ENCODE measurements around the gene TSPAN14. TPM values are rescaled to one million over a fixed set of nuclear protein-coding genes. Genes with fewer than 3 reads are reported as not detected.

The TSPAN14 gene, protein sequence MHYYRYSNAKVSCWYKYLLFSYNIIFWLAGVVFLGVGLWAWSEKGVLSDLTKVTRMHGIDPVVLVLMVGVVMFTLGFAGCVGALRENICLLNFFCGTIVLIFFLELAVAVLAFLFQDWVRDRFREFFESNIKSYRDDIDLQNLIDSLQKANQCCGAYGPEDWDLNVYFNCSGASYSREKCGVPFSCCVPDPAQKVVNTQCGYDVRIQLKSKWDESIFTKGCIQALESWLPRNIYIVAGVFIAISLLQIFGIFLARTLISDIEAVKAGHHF
- polyA plus RNA-seq (2013, experiment 1 of 2) = 117 TPM
- 90.6 TPM for polyA plus RNA-seq (2013, experiment 2 of 2)

GRCh38 chr10:80453842-80454512 lies at the start of gene TSPAN14:
Gene TSPAN14 (plus strand): TSS chr10:80454310. CDS start chr10:80489234, 34,924 bp downstream.
- whole genome bisulfite sequencing, 2 experiments (ENCODE audit: insufficient coverage in 2 of 2) = 0% methylated on average over 46 to 61 of the region's 97 CpGs
- Histone ChIP-seq H3K4me1 (ENCODE audit: control insufficient read depth, insufficient read depth, low read length, poor library complexity, severe bottlenecking) (peaks cover 38% of the 10 kb centered on the region), H3K9me3 (ENCODE audit: control insufficient read depth, low read length) (peaks cover 8% of the 10 kb centered on the region), H3K36me3 (ENCODE audit: control insufficient read depth, insufficient read depth, low read length) (peaks cover 23% of the 10 kb centered on the region), H3K27ac (ENCODE audit: low read depth, low read length, severe bottlenecking) (peak within 1 kb of the TSS; percentile 89), H3K4me3 (ENCODE audit: extremely low read depth, insufficient read depth, low read length, poor library complexity, severe bottlenecking) (peak within 1 kb of the TSS; percentile 96)

GRCh38 chr10:80405035-80405434 lies 49.1 kb upstream of the TSPAN14 start:
- 83 to 100% methylated on average over 1 of the region's 1 CpG for whole genome bisulfite sequencing, 2 experiments (ENCODE audit: insufficient coverage in 2 of 2)
- no peak overlapping the region for H3K27ac ChIP-seq (ENCODE audit: low read depth, low read length, severe bottlenecking)
- H3K4me1 ChIP-seq (ENCODE audit: control insufficient read depth, insufficient read depth, low read length, poor library complexity, severe bottlenecking) = peaks cover 8% of the 10 kb centered on the region
- no peak overlapping the region for H3K4me3 ChIP-seq (ENCODE audit: extremely low read depth, insufficient read depth, low read length, poor library complexity, severe bottlenecking)
- peaks cover 6% of the 10 kb centered on the region for H3K36me3 ChIP-seq (ENCODE audit: control insufficient read depth, insufficient read depth, low read length)
- H3K9me3 ChIP-seq (ENCODE audit: control insufficient read depth, low read length) = no peaks in the 10 kb centered on the region

DNA sequence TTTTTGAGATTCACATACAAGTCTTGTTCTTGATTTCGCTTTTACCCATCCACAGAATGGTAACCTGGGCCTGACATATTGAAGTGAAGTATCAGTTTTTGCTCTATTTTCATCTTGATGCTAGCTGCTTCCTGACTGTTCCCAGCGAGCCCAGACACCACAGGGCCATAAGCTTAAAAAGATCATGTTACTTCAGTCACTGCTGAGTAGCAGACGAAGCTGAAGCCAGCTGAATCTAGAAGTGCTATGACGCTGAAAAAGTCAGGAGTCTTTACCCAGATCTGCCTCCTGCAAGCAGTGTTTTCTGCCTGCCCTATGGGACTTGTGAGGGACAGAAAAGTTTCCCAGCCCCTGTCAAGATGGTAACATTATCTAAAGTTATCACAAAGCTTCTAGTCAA lies 48.5 kb upstream of the TSPAN14 start:
- no peaks in the 10 kb centered on the region for H3K9me3 ChIP-seq (ENCODE audit: control insufficient read depth, low read length)
- peaks cover 7% of the 10 kb centered on the region for H3K36me3 ChIP-seq (ENCODE audit: control insufficient read depth, insufficient read depth, low read length)
- H3K27ac ChIP-seq (ENCODE audit: low read depth, low read length, severe bottlenecking) = peak overlapping the region; percentile 30
- 52 to 65% methylated on average over 4 of the region's 4 CpGs for WGBS, 2 experiments (ENCODE audit: insufficient coverage in 2 of 2)
- H3K4me3 ChIP-seq (ENCODE audit: extremely low read depth, insufficient read depth, low read length, poor library complexity, severe bottlenecking) = no peak overlapping the region
- H3K4me1 ChIP-seq (ENCODE audit: control insufficient read depth, insufficient read depth, low read length, poor library complexity, severe bottlenecking) = peaks cover 8% of the 10 kb centered on the region

DNA sequence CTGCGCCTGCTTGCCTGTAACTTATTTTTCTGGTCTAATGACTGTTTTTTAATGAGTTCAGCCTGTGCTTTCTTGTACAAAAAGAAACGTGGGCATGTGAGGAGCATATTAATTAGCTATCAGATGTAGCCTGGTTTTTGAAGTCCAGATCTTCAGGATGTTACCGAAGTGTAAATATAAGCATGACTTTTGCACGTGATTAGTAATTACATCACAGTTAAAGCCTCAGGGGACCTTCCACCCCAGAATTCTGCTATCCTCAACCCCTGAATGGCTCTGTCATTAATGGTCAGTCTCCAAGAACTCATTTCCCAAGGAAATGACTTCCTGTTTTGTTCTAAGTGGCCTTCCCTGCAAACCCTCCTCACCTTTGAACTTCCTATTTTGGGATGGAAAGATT lies 47.9 kb upstream of the TSPAN14 start:
- peaks cover 9% of the 10 kb centered on the region for H3K4me1 ChIP-seq (ENCODE audit: control insufficient read depth, insufficient read depth, low read length, poor library complexity, severe bottlenecking)
- 78 to 86% methylated on average over 3 to 4 of the region's 4 CpGs for WGBS, 2 experiments (ENCODE audit: insufficient coverage in 2 of 2)

GRCh38 chr10:80407812-80408241 lies 46.3 kb upstream of the TSPAN14 start:
- H3K9me3 ChIP-seq (ENCODE audit: control insufficient read depth, low read length) = no peaks in the 10 kb centered on the region
- peaks cover 12% of the 10 kb centered on the region for H3K4me1 ChIP-seq (ENCODE audit: control insufficient read depth, insufficient read depth, low read length, poor library complexity, severe bottlenecking)
- H3K4me3 ChIP-seq (ENCODE audit: extremely low read depth, insufficient read depth, low read length, poor library complexity, severe bottlenecking) = peak overlapping the region; percentile 70
- 75% methylated on average over 10 of the region's 16 CpGs; no CpG with 5 or more reads in 1 of the 2 experiments for WGBS, 2 experiments (ENCODE audit: insufficient coverage in 2 of 2)
- peak overlapping the region; percentile 62 for H3K27ac ChIP-seq (ENCODE audit: low read depth, low read length, severe bottlenecking)
- H3K36me3 ChIP-seq (ENCODE audit: control insufficient read depth, insufficient read depth, low read length) = peaks cover 7% of the 10 kb centered on the region

More for the DNA sequence above, 47.9 kb upstream of the TSPAN14 start:
- Histone ChIP-seq H3K27ac (ENCODE audit: low read depth, low read length, severe bottlenecking) (no peak overlapping the region), H3K4me3 (ENCODE audit: extremely low read depth, insufficient read depth, low read length, poor library complexity, severe bottlenecking) (no peak overlapping the region), H3K36me3 (ENCODE audit: control insufficient read depth, insufficient read depth, low read length) (peaks cover 7% of the 10 kb centered on the region), H3K9me3 (ENCODE audit: control insufficient read depth, low read length) (no peaks in the 10 kb centered on the region)

- Histone ChIP-seq H3K4me1 (ENCODE audit: control insufficient read depth, insufficient read depth, low read length, poor library complexity, severe bottlenecking) (peaks cover 15% of the 10 kb centered on the region), H3K36me3 (ENCODE audit: control insufficient read depth, insufficient read depth, low read length) (peaks cover 7% of the 10 kb centered on the region), H3K9me3 (ENCODE audit: control insufficient read depth, low read length) (no peaks in the 10 kb centered on the region), H3K27ac (ENCODE audit: low read depth, low read length, severe bottlenecking) (peak within 1 kb of the TSS; percentile 62), H3K4me3 (ENCODE audit: extremely low read depth, insufficient read depth, low read length, poor library complexity, severe bottlenecking) (peak within 1 kb of the TSS; percentile 70)
- 1 to 2% methylated on average over 79 to 89 of the region's 96 CpGs for WGBS, 2 experiments (ENCODE audit: insufficient coverage in 2 of 2)
Observed at GRCh38 chr10:80408242-80409101, 45.6 kb upstream of the TSPAN14 start, which contains the start of gene PRXL2A. Gene PRXL2A (plus strand): TSS chr10:80408551. CDS start chr10:80420468, 11,917 bp downstream.

GRCh38 chr10:80409121-80409520 lies 45.0 kb upstream of the TSPAN14 start:
- Histone ChIP-seq H3K4me3 (ENCODE audit: extremely low read depth, insufficient read depth, low read length, poor library complexity, severe bottlenecking) (peak overlapping the region; percentile 70), H3K27ac (ENCODE audit: low read depth, low read length, severe bottlenecking) (no peak overlapping the region), H3K9me3 (ENCODE audit: control insufficient read depth, low read length) (no peaks in the 10 kb centered on the region), H3K36me3 (ENCODE audit: control insufficient read depth, insufficient read depth, low read length) (peaks cover 10% of the 10 kb centered on the region), H3K4me1 (ENCODE audit: control insufficient read depth, insufficient read depth, low read length, poor library complexity, severe bottlenecking) (peaks cover 21% of the 10 kb centered on the region)
- 8 to 24% methylated on average over 8 to 12 of the region's 12 CpGs for WGBS, 2 experiments (ENCODE audit: insufficient coverage in 2 of 2)

GRCh38 chr10:80410122-80410521 lies 44.0 kb upstream of the TSPAN14 start:
- H3K9me3 ChIP-seq (ENCODE audit: control insufficient read depth, low read length) = no peaks in the 10 kb centered on the region
- H3K4me1 ChIP-seq (ENCODE audit: control insufficient read depth, insufficient read depth, low read length, poor library complexity, severe bottlenecking) = peaks cover 31% of the 10 kb centered on the region
- H3K4me3 ChIP-seq (ENCODE audit: extremely low read depth, insufficient read depth, low read length, poor library complexity, severe bottlenecking) = no peak overlapping the region
- no peak overlapping the region for H3K27ac ChIP-seq (ENCODE audit: low read depth, low read length, severe bottlenecking)
- WGBS, 2 experiments (ENCODE audit: insufficient coverage in 2 of 2) = 94% methylated on average over 2 of the region's 2 CpGs
- H3K36me3 ChIP-seq (ENCODE audit: control insufficient read depth, insufficient read depth, low read length) = peaks cover 16% of the 10 kb centered on the region

DNA sequence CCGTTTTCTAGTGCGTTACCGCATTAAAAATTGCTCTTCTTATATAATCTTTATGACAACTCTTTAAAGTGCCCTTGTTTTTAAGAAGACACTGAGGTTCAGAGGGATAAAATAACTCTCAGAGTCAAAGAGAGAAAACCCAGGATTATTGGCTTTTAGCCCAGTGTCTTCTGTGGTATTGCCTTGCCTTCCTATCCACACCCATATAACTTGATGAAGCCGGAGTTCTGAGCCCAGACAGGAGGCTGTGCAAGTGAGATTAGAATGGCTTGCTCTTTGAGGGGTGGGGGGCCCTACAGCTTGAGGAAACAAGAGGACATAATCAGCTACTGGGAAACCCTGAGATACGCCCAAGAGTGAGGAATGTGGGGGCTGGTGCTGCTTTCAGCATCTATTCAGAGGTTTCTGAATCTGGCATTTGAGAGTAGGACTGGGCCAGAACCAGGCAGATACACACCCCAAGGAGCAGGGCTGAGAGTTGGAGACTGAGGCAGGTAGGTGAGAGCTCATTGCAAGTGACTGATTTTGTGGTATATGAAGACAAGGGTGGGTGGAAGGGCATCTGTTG lies 43.4 kb upstream of the TSPAN14 start:
- 100% methylated on average over 1 of the region's 5 CpGs for WGBS, 2 experiments (ENCODE audit: insufficient coverage in 2 of 2)
- no peak overlapping the region for H3K27ac ChIP-seq (ENCODE audit: low read depth, low read length, severe bottlenecking)

DNA sequence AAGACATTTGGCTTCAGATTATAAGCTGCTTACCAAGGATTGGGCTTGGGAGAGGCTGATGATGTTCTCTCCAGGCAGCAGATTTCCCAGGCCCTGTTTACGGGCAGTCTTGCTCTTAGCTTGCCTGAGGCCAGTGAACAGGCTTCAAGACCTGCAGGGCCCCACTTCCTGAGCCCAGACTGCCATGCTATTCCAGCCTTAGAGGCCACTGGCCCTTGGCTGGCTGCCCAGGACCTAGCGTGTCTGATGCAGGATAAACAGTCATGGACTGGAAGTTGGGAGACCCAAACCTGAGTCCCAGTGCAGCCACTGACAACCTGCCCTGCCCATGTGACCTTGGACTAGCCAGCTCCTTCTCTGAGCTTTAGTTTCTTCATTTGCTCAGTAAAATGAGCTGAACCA lies 42.8 kb upstream of the TSPAN14 start:
- Histone ChIP-seq H3K27ac (ENCODE audit: low read depth, low read length, severe bottlenecking) (no peak overlapping the region), H3K9me3 (ENCODE audit: control insufficient read depth, low read length) (no peaks in the 10 kb centered on the region), H3K36me3 (ENCODE audit: control insufficient read depth, insufficient read depth, low read length) (peaks cover 16% of the 10 kb centered on the region), H3K4me3 (ENCODE audit: extremely low read depth, insufficient read depth, low read length, poor library complexity, severe bottlenecking) (no peak overlapping the region), H3K4me1 (ENCODE audit: control insufficient read depth, insufficient read depth, low read length, poor library complexity, severe bottlenecking) (peaks cover 37% of the 10 kb centered on the region)
- WGBS, 2 experiments (ENCODE audit: insufficient coverage in 2 of 2) = 88 to 100% methylated on average over 2 of the region's 2 CpGs

More for the DNA sequence above, 43.4 kb upstream of the TSPAN14 start:
- H3K9me3 ChIP-seq (ENCODE audit: control insufficient read depth, low read length) = no peaks in the 10 kb centered on the region
- H3K4me1 ChIP-seq (ENCODE audit: control insufficient read depth, insufficient read depth, low read length, poor library complexity, severe bottlenecking) = peaks cover 36% of the 10 kb centered on the region
- no peak overlapping the region for H3K4me3 ChIP-seq (ENCODE audit: extremely low read depth, insufficient read depth, low read length, poor library complexity, severe bottlenecking)
- peaks cover 16% of the 10 kb centered on the region for H3K36me3 ChIP-seq (ENCODE audit: control insufficient read depth, insufficient read depth, low read length)
